Astrocyte of the cerebellum (primary cell): ENCODE measurements around the gene BMP2K.

Experiments used
- DNase-seq: peaks from one replicate; pipeline ENCODE4 v3.0.0-alpha.2; 2011; ENCODE audit warnings: low read depth
- H3K4me3 ChIP-seq: 2 replicates; pipeline ENCODE4 v1.5.1; 2011; ENCODE audit warnings: mild to moderate bottlenecking, low read depth, low read length, moderate library complexity
- CTCF ChIP-seq: IDR thresholded peaks from 2 replicates; pipeline ENCODE4 v1.5.1; 2012; ENCODE audit warnings: low read length, low read depth, moderate library complexity, mild to moderate bottlenecking; ENCODE audit errors: missing control alignments
- in situ Hi-C: cut with HindIII; loops from 2 replicates; pipeline ENCODE4 v1.10.0; 2017; ENCODE audit warnings: low sequenced_read_pairs

BMP2K gene

DNA sequence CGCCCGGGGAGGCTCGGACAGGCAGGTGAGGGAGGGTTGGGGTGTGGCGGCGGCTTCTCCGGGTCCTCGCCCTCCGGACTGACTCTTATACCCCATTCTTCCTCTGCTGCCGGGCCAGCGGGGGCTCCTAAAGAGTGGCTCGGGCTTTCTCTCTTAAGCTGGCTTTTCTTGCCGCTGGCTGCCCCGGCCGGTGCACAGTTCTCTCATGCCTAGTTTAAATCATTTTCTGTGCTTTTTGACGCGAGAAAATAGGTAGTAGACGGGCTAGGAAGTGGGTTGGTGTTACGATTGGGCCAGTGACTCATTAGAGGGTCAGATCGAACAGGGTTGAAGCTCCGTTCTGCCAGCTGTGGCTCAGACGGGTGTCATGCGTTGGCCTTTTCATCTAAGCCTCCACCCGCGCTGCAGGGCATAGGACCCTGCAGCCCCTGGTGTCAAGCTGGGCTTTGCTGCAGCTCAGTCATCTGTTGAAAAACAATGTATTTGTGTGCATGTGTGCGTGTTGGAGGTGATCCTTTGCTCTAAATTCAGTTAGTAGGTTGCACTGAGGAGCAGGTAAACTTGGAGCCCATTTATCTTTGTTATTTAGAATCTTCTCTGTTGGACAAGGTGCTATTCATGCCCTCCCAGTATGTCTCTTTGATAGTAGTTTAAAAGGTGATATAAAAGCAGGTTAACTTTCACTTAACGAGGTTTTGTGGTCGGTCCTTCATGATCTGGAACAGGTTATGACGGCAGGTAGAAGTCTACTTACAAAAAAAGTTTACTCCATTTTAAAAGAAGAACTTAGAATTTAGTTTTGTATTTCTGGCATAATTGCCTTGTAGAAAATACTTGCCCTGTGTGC, 802 bp downstream of the BMP2K start:
- no peak for DNase-seq
- peak overlapping the region; percentile 79 for H3K4me3 ChIP-seq
- TF ChIP-seq CTCF, result no peak
- in situ Hi-C loops, result no loop called here

- TF ChIP-seq CTCF, result no peak
- in situ Hi-C loops, result no loop called here
- peak overlapping the region; percentile 79 for H3K4me3 ChIP-seq
- DNase-seq, result no peak
These were observed 1.4 kb downstream of the BMP2K start for GRCh38 chr4:78777576-78777940.

DNA sequence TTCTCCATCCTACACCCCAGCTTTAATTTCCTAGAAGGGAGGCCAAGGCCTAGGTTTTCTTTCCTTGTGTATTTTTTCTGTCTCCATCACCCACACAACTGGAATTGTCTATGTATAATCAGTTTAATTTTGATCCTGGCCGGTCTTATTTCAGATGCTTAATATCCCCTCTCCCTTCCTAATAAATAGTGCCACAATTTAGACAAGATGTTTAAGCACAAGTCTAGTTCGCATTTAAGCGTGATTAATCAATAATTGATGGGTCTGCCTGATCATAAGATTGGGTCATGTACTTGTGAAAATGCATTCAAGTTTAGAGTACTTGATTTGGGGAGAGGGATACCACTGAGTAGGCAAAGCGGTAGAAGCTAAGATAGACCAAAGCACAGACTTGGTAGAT, 2.4 kb downstream of the BMP2K start:
- no peak for DNase-seq
- peak overlapping the region; percentile 79 for H3K4me3 ChIP-seq
- in situ Hi-C loops, result no loop called here
- TF ChIP-seq CTCF, result no peak

DNA sequence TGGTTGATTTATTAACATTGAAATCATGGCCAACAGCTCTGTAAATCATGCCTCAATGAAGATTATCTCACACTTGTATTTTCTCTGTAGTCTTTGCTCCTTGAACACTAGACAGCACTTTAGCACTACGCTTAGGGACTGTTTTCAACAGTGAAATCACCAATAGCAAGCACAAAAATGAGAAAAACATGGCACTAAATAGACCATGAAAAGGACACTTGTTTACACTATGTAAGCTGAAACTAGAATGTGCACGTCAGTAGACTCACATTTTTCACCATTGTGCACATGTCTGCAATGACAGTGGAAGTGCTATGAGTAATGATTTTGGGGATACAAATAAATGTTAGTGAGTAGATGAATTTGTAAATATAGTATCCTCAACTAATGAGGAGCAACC, 3.1 kb downstream of the BMP2K start:
- no peak overlapping the region for H3K4me3 ChIP-seq
- no peak for DNase-seq
- in situ Hi-C loops, result no loop called here
- no peak for TF ChIP-seq CTCF

GRCh38 chr4:78780093-78780492, 3.9 kb downstream of the BMP2K start:
- in situ Hi-C loops, result no loop called here
- no peak for DNase-seq
- no peak for TF ChIP-seq CTCF
- H3K4me3 ChIP-seq, result no peak overlapping the region

GRCh38 chr4:78781139-78781538, 5.0 kb downstream of the BMP2K start:
- DNase-seq, result no peak
- no peak overlapping the region for H3K4me3 ChIP-seq
- TF ChIP-seq CTCF, result no peak
- in situ Hi-C loops, result no loop called here
